Activated CD8-positive, alpha-beta T cell treated with anti-CD3 and anti-CD28 coated beads for 36 hours (primary cell): ENCODE data around the gene BET1. TPM values are rescaled to one million over a fixed set of nuclear protein-coding genes. Genes with fewer than 3 reads are reported as not detected.

Source experiments
- ATAC-seq: fragments of 200-7000 bp; cut with Tn5 transposase; one replicate; pipeline ENCODE4 v1.10.0; 2021; ENCODE audit warnings: mild to moderate bottlenecking, moderate library complexity
- CTCF ChIA-PET: fragments of 350-600 bp; sonication (Branson Sonifier 250); formaldehyde crosslinking; loops from one replicate; lab custom pipeline; 2021; ENCODE audit warnings: antibody characterized with exemption; lab: Charles Lee
- POLR2A ChIA-PET: fragments of 350-600 bp; sonication (Branson Sonifier 250); formaldehyde crosslinking; loops from one replicate; lab custom pipeline; 2021; ENCODE audit warnings: antibody characterized with exemption; lab: Charles Lee
- DNase-seq: peaks from one replicate; pipeline ENCODE4 v3.0.0-alpha.2; 2020
- H3K27ac Mint-ChIP-seq: one replicate; pipeline ENCODE4 v1.8.0; 2021; ENCODE audit warnings: mild to moderate bottlenecking, mixed read lengths
- H3K27me3 Mint-ChIP-seq: one replicate; pipeline ENCODE4 v1.8.0; 2021; ENCODE audit warnings: mixed read lengths
- H3K36me3 Mint-ChIP-seq: one replicate; pipeline ENCODE4 v1.8.0; 2021; ENCODE audit warnings: low read depth, mixed read lengths
- H3K4me1 Mint-ChIP-seq: one replicate; pipeline ENCODE4 v1.8.0; 2021; ENCODE audit warnings: low read depth, mixed read lengths
- H3K4me3 Mint-ChIP-seq: one replicate; pipeline ENCODE4 v1.8.0; 2021; ENCODE audit warnings: mild to moderate bottlenecking, moderate library complexity, mixed read lengths
- H3K9me3 Mint-ChIP-seq: one replicate; pipeline ENCODE4 v1.8.0; 2021; ENCODE audit warnings: mixed read lengths
- intact Hi-C: fragments of 100-400 bp; cut with micrococcal nuclease; formaldehyde crosslinking; loops from one replicate; pipeline ENCODE4 v1.10.0; 2022
- total RNA-seq, 2 experiments: library from RNA; stranded (reverse); gene quantifications; one replicate each; pipeline ENCODE4 v1.2.3, GENCODE V29; 2021
- TF ChIP-seq, protein P1 (sequence below): fragments of 200-600 bp; IDR thresholded peaks from one replicate; pipeline ENCODE4 v1.8.0; 2022; ENCODE audit warnings: antibody characterized with exemption, mild to moderate bottlenecking

Gene BET1
- total RNA-seq, 2 experiments from 2014 or later, result 17.6 to 20.8 TPM

DNA sequence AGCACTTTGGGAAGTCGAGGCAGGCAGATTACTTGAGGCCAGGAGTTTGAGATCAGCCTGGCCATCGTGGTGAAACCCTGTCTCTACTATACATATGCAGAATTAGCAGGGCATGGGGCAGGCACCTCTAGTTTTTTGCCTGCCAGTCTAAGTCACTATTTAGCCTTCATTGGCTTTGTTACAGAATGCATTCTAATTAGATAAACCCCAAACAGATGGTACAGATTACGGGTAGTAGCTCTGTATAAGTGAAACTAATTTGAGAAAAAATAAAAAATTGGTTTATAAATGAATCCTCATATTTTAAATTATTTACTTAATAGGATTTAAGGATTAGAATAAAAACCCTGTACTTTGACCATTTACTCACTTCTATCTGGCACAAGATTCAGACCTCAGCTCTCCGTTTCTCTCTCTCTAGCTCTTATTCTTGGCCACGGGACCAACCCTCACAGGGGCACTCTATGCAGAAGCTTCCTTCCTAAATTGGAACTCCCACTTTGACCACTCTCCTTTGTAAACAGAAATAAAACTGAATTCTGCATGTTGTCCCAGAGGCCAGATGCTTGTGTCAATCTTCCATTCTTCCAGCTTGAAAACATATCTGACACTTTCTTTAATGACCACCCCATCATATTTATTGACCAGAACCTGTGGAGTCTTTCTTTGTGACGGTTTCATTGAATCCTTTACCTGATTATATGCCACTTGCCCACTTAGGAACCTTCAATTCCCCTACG, 26.8 kb downstream of the BET1 start:
- intact Hi-C loops, result no loop called here

DNA sequence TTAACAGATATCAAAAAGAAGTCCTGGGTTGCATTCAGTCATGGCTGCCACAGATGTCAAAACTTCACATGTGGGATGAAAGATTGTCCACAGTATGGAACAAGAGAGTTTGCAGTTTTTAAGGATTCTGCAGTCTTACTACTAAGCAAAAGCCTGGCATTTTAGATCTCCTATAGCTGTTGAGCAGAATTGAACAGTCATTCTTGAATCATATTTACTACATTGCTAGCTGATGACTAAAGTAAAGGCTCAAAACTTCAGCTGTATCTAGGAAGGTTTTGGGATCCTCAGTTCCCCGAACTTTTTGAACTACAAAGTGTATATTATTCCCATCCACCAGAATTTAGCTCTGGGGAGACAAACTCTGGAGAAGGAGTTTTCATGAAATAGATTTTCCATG, 31.0 kb downstream of the BET1 start:
- TF ChIP-seq, protein P1, sequence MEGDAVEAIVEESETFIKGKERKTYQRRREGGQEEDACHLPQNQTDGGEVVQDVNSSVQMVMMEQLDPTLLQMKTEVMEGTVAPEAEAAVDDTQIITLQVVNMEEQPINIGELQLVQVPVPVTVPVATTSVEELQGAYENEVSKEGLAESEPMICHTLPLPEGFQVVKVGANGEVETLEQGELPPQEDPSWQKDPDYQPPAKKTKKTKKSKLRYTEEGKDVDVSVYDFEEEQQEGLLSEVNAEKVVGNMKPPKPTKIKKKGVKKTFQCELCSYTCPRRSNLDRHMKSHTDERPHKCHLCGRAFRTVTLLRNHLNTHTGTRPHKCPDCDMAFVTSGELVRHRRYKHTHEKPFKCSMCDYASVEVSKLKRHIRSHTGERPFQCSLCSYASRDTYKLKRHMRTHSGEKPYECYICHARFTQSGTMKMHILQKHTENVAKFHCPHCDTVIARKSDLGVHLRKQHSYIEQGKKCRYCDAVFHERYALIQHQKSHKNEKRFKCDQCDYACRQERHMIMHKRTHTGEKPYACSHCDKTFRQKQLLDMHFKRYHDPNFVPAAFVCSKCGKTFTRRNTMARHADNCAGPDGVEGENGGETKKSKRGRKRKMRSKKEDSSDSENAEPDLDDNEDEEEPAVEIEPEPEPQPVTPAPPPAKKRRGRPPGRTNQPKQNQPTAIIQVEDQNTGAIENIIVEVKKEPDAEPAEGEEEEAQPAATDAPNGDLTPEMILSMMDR, result no peak
- Mint-ChIP-seq H3K4me3 (no peak overlapping the region), H3K27me3 (no peaks in the 10 kb centered on the region), H3K36me3 (no peaks in the 10 kb centered on the region), H3K4me1 (no peaks in the 10 kb centered on the region), H3K9me3 (no peaks in the 10 kb centered on the region), H3K27ac (no peak overlapping the region)
- ChIA-PET CTCF (no interaction called here), POLR2A (no interaction called here)
- ATAC-seq, result no peak
- DNase-seq, result no peak
- intact Hi-C loops, result no loop called here

More for the DNA sequence above, 26.8 kb downstream of the BET1 start:
- TF ChIP-seq, protein P1, result no peak
- no peak overlapping the region for H3K4me3 Mint-ChIP-seq
- POLR2A ChIA-PET, result no interaction called here
- H3K27ac Mint-ChIP-seq, result no peak overlapping the region
- peaks cover 2% of the 10 kb centered on the region for H3K4me1 Mint-ChIP-seq
- no peaks in the 10 kb centered on the region for H3K9me3 Mint-ChIP-seq
- CTCF ChIA-PET, result no interaction called here
- no peak for ATAC-seq
- DNase-seq, result no peak
- no peaks in the 10 kb centered on the region for H3K27me3 Mint-ChIP-seq
- H3K36me3 Mint-ChIP-seq, result peaks cover 1% of the 10 kb centered on the region

DNA sequence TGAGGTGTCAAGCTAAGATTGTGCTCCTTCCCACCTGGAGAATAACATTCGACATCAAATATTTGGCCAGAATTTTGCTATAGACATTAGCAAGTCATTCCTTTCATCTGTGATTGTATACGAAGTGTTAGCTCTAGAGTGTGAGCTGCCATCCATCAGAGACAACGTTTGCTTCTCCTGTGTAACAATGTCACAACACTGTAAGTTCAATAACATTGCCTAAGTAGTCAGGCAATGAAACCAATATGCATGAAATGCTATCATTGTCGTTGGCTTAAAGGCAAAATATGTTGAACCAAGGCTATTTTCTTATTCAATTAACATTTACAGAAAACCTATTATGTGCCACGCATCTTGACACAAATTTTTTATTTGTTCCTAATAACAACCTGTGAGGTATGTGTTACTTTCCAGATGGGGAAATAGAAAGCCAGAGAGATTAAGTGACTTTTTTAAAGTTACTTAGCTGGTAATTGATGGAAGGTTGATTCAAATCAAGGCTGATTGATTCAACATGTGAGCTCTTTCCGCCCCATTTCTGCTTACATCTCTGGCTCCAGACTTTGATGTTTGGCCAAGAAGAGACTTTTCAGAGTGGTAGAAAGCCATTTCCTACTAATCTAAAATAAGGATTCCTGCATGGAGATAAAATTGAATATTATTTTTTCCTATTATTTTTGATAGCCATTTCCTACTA, 32.0 kb downstream of the BET1 start:
- H3K9me3 Mint-ChIP-seq, result no peaks in the 10 kb centered on the region
- ATAC-seq, result no peak
- TF ChIP-seq, protein P1, result no peak
- ChIA-PET POLR2A (no interaction called here), CTCF (no interaction called here)
- H3K36me3 Mint-ChIP-seq, result no peaks in the 10 kb centered on the region
- intact Hi-C loops, result no loop called here
- no peak for DNase-seq
- H3K27me3 Mint-ChIP-seq, result no peaks in the 10 kb centered on the region
- no peaks in the 10 kb centered on the region for H3K4me1 Mint-ChIP-seq
- no peak overlapping the region for H3K4me3 Mint-ChIP-seq
- H3K27ac Mint-ChIP-seq, result no peak overlapping the region

DNA sequence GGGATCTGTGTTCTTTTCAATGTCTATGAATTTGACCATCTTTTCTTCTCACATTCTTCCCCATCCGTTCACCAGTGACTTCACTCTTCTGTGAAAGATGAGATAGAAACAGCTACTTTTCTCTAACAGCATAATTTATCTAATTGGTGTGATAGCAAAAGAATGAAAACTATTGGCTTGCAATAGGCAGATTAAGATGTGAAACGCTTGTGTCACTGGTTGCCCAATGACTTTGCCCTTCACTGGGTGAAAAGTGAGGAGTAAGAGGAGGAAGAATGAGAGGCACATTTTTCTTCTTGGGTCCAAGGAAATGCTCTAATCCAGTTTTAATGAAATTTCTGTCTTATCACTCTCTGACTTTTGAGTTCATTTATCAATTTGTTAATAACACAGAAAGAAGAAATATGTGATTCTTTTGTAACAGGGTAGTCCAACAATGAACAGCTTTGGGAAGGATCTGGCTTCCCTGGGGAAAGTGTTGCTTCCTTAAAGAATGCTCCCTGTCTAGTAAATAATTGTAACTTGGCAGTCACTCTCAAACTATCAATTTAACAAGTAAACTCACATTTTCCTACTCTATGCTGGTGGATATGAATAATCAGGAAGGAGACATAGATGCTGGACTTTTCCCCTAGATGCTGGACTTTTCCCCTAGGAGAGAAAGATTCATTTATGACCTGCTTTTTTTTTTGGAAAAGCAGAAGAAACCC, 35.1 kb downstream of the BET1 start:
- ATAC-seq, result no peak
- H3K36me3 Mint-ChIP-seq, result no peaks in the 10 kb centered on the region
- no peak overlapping the region for H3K4me3 Mint-ChIP-seq
- H3K27ac Mint-ChIP-seq, result no peak overlapping the region
- no peak for DNase-seq
- intact Hi-C loops, result no loop called here
- H3K27me3 Mint-ChIP-seq, result no peaks in the 10 kb centered on the region
- POLR2A ChIA-PET, result no interaction called here
- TF ChIP-seq, protein P1, result no peak
- CTCF ChIA-PET, result interaction anchor here (1.2 kb wide), 1 partner anchor 66 kb away, joined by 3 read pairs; no protein-coding TSS in a partner anchor
- H3K9me3 Mint-ChIP-seq, result no peaks in the 10 kb centered on the region
- no peaks in the 10 kb centered on the region for H3K4me1 Mint-ChIP-seq
